ENCODE data around the gene PIP4K2C. TPM values are rescaled to one million over a fixed set of nuclear protein-coding genes. Genes with fewer than 3 reads are reported as not detected.

The PIP4K2C gene
- total RNA-seq, 3 donors from 2014 or later (not counting 1 experiment from before 2014, with no cell fraction given): 41.0 to 62.9 (median 52.0) TPM

- H3K9me3 ChIP-seq (ENCODE audit: control insufficient read depth, insufficient read depth, low read length): no peaks in the 10 kb centered on the region
- Mint-ChIP-seq H3K27ac (peak overlapping the region; percentile 81 to 92), H3K4me1 (peaks cover 36 to 43% of the 10 kb centered on the region in 2 donors), H3K27me3 (ENCODE audit: low read depth in 2 of 2) (no peaks in the 10 kb centered on the region), H3K4me3 (no peak overlapping the region), H3K9me3 (no peaks in the 10 kb centered on the region), H3K36me3 (peaks cover 17% of the 10 kb centered on the region)
- H3K27me3 ChIP-seq (ENCODE audit: control insufficient read depth, insufficient read depth, low read length): peaks cover 1% of the 10 kb centered on the region
- peaks cover 23% of the 10 kb centered on the region for H3K4me1 ChIP-seq (ENCODE audit: control insufficient read depth, insufficient read depth, low read length)
- no peak overlapping the region for H3K4me3 ChIP-seq (ENCODE audit: low read length)
- H3K36me3 ChIP-seq (ENCODE audit: control insufficient read depth, insufficient read depth, low read length): peaks cover 22% of the 10 kb centered on the region
- H3K27ac ChIP-seq (ENCODE audit: low read length): no peak overlapping the region
- intact Hi-C loops (cut with micrococcal nuclease): loop anchor here (5.0 kb wide), 1 partner anchor 149 kb away; no protein-coding TSS in a partner anchor
- 86% methylated on average over 3 of the region's 4 CpGs for WGBS (ENCODE audit: insufficient coverage)
- ATAC-seq: no peak
- DNase-seq: no peak
- TF ChIP-seq CTCF (IDR thresholded peaks at IDR 0.05): no peak
These were observed 2.2 kb downstream of the PIP4K2C start for GRCh38 chr12:57593187-57593586.

GRCh38 chr12:57600395-57600794 is 9.4 kb downstream of the PIP4K2C start:
- peaks cover 53% of the 10 kb centered on the region for H3K36me3 ChIP-seq (ENCODE audit: control insufficient read depth, insufficient read depth, low read length)
- Mint-ChIP-seq H3K4me3 (no peak overlapping the region), H3K27me3 (ENCODE audit: low read depth in 2 of 2) (no peaks in the 10 kb centered on the region), H3K36me3 (peaks cover 31% of the 10 kb centered on the region), H3K9me3 (no peaks in the 10 kb centered on the region), H3K4me1 (peaks cover 26 to 45% of the 10 kb centered on the region in 2 donors), H3K27ac (peak overlapping the region in 1 of 2 donors; percentile 41)
- H3K27me3 ChIP-seq (ENCODE audit: control insufficient read depth, insufficient read depth, low read length): no peaks in the 10 kb centered on the region
- no peak overlapping the region for H3K4me3 ChIP-seq (ENCODE audit: low read length)
- intact Hi-C loops (cut with micrococcal nuclease): no loop called here
- peaks cover 25% of the 10 kb centered on the region for H3K4me1 ChIP-seq (ENCODE audit: control insufficient read depth, insufficient read depth, low read length)
- H3K9me3 ChIP-seq (ENCODE audit: control insufficient read depth, insufficient read depth, low read length): no peaks in the 10 kb centered on the region
- ATAC-seq (no peak), DNase-seq (no peak)
- no peak for TF ChIP-seq CTCF (IDR thresholded peaks at IDR 0.05)
- H3K27ac ChIP-seq (ENCODE audit: low read length): no peak overlapping the region
- WGBS (ENCODE audit: insufficient coverage): 83% methylated on average over 1 of the region's 2 CpGs

GRCh38 chr12:57602544-57602943 is 11.6 kb downstream of the PIP4K2C start:
- H3K9me3 Mint-ChIP-seq: no peaks in the 10 kb centered on the region
- TF ChIP-seq CTCF (IDR thresholded peaks at IDR 0.05): no peak

GRCh38 chr12:57603324-57603723 is 12.3 kb downstream of the PIP4K2C start:
- peaks cover 34% of the 10 kb centered on the region for H3K36me3 ChIP-seq (ENCODE audit: control insufficient read depth, insufficient read depth, low read length)
- peak; percentile 62 to 83 (median 71) for ATAC-seq

More at GRCh38 chr12:57602544-57602943, 11.6 kb downstream of the PIP4K2C start:
- DNase-seq: no peak
- H3K4me1 Mint-ChIP-seq: peaks cover 34 to 52% of the 10 kb centered on the region in 2 donors
- H3K27me3 ChIP-seq (ENCODE audit: control insufficient read depth, insufficient read depth, low read length): no peaks in the 10 kb centered on the region
- H3K27me3 Mint-ChIP-seq (ENCODE audit: low read depth in 2 of 2): no peaks in the 10 kb centered on the region
- H3K27ac ChIP-seq (ENCODE audit: low read length): no peak overlapping the region
- no peak overlapping the region for H3K4me3 ChIP-seq (ENCODE audit: low read length)
- peak overlapping the region; percentile 92 to 93 for H3K27ac Mint-ChIP-seq
- H3K9me3 ChIP-seq (ENCODE audit: control insufficient read depth, insufficient read depth, low read length): no peaks in the 10 kb centered on the region
- peaks cover 19% of the 10 kb centered on the region for H3K36me3 Mint-ChIP-seq
- H3K4me1 ChIP-seq (ENCODE audit: control insufficient read depth, insufficient read depth, low read length): peaks cover 29% of the 10 kb centered on the region
- intact Hi-C loops (cut with micrococcal nuclease): no loop called here
- no peak for ATAC-seq
- H3K4me3 Mint-ChIP-seq: peak overlapping the region; percentile 13
- H3K36me3 ChIP-seq (ENCODE audit: control insufficient read depth, insufficient read depth, low read length): peaks cover 37% of the 10 kb centered on the region

More at GRCh38 chr12:57603324-57603723, 12.3 kb downstream of the PIP4K2C start:
- H3K27ac ChIP-seq (ENCODE audit: low read length): peak overlapping the region; percentile 72
- H3K4me1 ChIP-seq (ENCODE audit: control insufficient read depth, insufficient read depth, low read length): peaks cover 29% of the 10 kb centered on the region
- no peak overlapping the region for H3K4me3 ChIP-seq (ENCODE audit: low read length)
- H3K9me3 Mint-ChIP-seq: no peaks in the 10 kb centered on the region
- peak in 1 of 2 donors; percentile 35 for DNase-seq
- no peak for TF ChIP-seq CTCF (IDR thresholded peaks at IDR 0.05)
- peaks cover 15% of the 10 kb centered on the region for H3K36me3 Mint-ChIP-seq
- intact Hi-C loops (cut with micrococcal nuclease): no loop called here
- peak overlapping the region; percentile 86 for H3K4me3 Mint-ChIP-seq
- H3K27me3 Mint-ChIP-seq (ENCODE audit: low read depth in 2 of 2): no peaks in the 10 kb centered on the region
- H3K9me3 ChIP-seq (ENCODE audit: control insufficient read depth, insufficient read depth, low read length): no peaks in the 10 kb centered on the region
- peak overlapping the region; percentile 92 to 93 for H3K27ac Mint-ChIP-seq
- no peaks in the 10 kb centered on the region for H3K27me3 ChIP-seq (ENCODE audit: control insufficient read depth, insufficient read depth, low read length)
- 28% methylated on average over 2 of the region's 2 CpGs for WGBS (ENCODE audit: insufficient coverage)
- peaks cover 34 to 53% of the 10 kb centered on the region in 2 donors for H3K4me1 Mint-ChIP-seq
